CMK (cell line): ENCODE results near the gene TELO2.
A peak's percentile ranks its signal among the peaks of the same experiment; 100 is the strongest.
"Not testable (repeated sequence)": the region's sequence is repeated elsewhere in the genome, so short reads cannot be mapped to it uniquely, and the experiment has no call there.

Experiments used
- DNase-seq: peaks from one replicate; pipeline ENCODE4 v3.0.0-alpha.2; 2010; ENCODE audit warnings: low read depth

The TELO2 gene

DNA sequence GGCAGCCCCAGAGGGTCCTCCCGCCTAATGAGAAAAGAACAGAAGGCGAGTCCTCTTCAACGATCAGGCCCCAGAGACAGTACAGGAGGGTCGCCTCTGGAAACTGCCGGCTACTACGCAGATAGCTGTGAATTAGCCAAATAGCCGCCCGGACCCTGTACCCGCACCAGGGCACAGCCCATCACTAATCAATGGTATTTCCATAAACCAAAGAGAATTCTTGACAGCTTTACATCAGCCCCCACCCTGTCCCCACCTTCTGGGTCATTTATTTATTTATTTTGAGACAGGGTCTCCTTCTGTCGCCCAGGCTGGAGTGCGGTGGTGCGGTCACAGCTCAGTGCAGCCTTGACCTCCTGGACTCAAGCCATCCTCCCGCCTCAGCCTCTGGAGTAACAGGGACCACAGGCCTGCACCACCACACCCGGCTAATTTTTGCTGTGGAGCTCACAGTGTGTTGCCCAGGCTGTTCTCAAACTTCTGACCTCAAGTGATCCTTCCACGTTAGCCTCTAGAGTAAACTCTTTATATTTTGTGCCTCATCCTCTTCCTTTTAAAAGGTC lies 17.5 kb upstream of the TELO2 start:
- DNase-seq = no peak

DNA sequence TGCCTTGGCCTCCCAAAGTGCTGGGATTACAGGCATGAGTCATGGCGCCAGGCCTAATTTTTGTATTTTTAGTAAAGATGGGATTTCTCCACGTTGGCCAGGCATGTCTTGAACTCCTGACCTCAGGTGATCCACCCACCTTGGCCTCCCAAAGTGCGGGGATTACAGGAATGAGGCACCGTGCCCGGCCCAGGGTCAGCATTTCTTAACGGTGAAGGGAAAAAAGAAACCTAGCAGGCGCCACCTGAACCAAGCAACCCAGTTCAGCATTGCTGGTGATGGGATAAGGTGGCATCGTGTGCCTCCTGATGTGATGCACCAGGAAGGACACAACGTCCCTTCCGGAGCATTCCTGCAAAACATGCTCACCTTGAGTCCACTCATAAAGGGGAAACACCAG lies 16.1 kb upstream of the TELO2 start:
- no peak for DNase-seq

DNA sequence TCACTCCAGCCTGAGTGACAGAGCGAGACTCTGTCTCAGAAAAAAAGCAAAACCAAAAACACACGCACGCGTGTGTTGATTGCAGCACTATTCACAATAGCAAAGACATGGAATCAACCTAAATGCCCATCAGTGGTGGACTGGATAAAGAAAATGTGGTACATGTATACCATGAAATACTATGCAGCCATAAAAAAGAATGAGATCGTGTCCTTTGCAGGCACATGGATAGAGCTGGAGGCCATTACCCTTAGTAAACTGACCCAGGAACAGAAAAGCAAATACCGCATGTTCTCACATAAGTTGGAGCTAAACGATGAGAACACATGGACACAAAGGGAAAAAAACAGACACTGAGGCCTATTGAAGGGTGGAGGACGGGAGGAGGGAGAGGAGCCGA lies 14.2 kb upstream of the TELO2 start:
- not testable (repeated sequence) for DNase-seq

DNA sequence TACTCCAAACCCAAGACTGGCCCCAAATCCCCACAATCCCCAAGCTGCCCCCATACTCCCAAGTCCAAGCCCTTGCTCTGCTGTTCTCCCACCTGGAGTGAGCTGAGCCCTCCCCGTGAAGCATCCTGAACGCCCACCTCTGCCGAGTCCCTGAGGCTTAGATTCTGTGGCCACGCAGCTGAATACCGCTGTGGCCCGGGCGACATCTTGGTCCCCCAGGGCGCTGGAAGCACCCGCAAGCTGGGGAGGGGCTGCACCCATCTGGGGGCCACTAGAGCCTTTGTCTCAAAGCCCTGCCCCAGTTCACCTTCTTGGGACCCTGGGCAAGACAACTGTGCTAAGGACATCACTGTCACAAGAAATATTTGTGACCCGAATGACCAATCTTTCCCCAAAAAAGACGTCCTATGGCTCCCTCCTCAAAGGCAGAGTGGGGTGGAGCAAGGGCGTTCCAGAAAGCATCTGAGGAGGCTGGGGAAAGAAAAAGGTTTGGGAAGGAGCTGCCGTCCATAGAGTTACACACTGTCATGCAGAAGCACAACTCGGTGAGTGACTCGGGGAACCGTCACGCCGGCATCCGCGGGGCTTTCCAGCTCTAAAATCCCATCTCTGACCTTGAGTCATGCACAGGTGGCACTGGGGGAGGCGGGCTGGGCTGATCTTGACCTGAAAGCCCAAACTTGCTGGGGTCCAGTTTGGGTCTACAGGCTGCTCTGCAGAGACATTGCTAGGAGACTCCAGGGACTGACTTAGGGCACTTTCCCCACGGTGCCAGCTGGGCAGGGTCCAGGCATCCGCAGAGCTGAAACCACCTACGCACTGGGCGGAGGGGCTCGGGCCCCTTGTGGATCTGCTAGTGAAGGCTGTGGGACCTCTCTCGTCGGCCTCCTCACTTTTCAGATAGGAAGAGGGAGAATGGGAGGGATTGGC lies 11.0 kb upstream of the TELO2 start:
- no peak for DNase-seq

DNA sequence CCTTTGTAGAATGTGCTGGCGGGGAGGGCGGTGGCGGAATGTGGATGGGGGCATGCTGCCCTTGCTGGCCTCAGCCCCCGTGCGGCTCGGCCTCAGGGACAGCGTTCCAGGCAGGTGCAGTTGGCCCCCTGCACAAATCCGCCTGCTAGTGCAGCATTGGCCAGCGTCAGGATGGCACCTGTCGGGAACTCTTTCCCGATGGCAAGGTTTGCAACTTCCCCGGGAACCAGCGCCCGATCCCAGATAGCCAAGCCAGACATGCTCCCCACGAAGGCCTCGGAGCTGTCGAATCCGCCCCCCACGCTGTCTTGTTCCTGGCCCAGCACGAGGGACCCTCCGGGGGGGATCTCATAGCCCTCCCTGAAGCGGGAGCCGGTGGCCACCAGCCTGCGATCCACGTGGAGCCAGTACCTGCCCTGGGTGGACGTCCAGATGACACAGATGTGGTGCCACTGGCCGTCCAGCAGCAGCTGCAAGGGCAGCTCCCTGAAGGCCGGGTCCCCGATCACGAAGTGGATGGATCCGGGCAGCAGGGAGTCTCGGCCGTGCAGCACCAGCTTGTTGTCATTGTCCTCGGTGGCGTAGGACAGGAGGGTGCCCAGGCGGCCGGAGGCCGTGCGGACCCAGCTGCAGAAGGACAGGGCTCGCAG lies 7.2 kb upstream of the TELO2 start:
- no peak for DNase-seq

DNA sequence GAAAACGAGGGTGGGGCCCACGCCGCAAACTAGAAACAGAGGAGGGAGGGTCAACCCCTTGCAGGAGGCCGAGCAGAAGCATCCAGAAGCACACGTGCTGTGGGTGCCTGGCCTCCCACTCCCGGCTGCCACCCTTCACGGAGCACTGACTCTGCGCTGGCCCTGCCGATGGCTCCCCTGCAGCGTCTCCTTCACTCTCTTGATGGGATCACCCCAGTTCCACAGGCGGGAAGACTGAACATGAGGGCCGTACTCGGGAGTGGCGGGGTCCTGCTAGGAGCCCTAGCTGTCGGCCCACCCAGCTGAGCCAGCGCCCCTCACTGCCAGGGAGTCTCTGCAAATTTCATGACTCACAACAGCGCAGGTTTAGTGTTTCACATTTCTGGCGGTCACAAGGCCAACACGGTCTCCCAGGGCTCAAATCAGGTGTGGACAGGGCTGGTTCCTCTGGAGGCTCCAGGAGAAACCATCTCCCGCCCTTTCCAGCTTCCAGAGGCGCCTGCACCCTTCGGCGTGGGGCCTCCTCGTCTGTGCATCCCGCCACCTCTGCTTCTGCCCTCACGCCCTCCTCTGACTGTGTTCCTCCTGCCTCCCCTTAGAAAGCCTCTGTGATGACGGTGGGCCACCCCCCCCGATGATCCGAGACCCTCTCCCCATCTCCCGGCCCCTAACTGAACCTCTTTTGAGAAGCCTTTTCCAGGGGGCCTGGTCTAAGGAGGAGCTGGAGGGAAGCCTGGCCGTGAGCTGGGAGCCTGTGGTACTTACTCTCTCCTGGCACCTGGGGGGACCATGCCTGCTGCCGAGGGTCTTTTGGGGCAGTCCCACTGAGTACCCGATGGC lies 6.4 kb upstream of the TELO2 start:
- DNase-seq = no peak

DNA sequence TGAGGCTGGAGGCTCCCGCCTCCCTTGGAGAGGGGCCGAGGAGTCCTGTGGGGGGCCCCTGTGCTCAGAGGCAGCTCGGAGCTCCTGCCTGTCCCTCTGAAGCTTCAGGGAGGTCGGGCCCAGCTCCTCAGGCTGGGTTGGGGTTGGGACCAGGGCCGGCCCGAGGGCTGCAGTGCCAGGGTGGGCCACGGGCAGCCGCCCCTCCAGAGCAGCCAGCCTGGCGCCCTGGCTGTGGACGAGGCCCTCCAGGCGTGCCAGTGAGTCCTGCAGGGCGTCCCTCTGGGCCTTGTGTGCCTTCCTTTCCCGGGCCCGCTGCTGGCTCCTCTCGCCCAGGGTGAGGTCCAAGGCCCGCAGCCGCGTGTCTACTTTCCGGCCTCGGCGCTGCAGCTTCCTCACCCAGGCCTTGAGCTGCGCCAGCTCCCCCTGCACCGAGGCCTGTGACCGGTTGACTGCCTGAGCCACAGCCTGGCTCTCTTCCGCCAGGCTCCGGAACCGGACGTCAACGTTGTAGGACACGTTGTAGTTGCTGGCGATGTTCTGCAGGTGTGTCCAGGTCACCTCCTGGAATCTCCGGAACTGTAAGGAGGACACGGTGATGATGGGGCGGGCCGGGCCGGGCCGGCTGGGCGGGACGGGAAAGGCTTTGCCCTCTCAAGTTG lies 5.6 kb upstream of the TELO2 start:
- DNase-seq = no peak

DNA sequence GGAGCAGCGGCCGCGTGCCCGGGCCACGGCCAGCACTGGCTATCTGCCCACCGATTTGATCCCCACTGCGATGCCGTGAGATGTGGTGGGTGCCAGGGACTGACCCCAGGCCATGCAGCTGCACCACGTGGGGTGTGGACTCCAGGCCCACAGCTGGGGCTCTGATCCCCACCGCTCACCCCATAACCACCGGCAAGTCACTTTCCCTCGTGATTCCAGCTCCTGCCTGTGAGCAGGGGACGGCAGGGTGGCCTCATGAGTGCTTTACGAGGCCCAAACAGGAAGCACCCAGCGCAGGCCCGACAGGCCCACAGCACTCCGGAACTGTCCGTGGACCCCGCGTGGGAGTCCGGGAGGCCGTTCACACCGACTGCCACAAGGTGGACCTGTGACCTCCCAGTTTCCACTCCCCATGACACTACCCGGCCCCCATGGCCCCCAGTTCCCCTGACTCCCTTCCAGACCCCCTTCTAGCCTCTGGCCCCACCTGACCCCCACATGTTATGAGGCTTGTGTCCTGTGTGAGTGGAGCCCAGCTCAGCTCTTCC lies 5.0 kb upstream of the TELO2 start:
- no peak for DNase-seq

DNA sequence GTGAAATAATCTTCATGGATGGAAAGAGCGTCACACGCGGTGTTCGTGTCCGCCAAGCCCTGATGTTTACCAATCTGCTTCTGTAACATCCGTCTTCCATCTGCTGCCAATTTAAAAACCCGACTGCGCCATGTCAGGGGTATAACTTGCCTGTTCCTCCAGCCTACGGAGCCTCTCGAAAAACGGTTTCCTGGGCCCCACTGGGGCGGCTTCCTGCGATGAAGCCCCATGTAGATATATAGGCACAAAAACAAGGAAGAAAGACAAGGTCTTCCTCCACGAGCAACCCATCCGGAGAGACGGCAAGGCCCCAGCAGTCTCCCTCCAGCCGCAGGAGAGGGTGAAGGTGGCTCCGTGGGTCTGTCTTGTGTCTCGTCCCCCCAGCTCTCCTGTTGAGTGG lies 4.5 kb upstream of the TELO2 start, which contains the start of gene PTX4:
Gene PTX4, minus strand, starts transcription at position 326 of the 400 bp plus-strand sequence. Its CDS starts 35 bp downstream, at position 291.
- DNase-seq = no peak

DNA sequence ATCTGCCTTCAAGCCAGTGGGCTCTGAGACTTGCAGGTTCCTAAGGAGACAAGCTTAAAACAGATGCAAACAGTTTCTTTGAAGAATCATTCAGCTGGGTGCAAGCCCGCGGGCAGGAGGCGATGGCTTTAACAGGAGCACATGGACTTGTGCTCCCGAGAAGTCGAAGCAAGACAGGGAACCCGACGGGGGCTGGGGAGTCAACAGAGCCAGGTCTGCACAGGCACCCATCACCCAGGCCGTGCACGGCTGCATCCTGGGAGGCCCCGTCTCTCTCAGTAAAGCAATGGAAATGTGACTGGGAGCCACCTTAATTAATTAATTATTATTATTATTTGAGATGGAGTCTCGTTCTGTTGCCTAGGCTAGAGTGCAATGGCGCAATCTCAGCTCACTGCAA lies 4.1 kb upstream of the TELO2 start:
- DNase-seq = no peak

DNA sequence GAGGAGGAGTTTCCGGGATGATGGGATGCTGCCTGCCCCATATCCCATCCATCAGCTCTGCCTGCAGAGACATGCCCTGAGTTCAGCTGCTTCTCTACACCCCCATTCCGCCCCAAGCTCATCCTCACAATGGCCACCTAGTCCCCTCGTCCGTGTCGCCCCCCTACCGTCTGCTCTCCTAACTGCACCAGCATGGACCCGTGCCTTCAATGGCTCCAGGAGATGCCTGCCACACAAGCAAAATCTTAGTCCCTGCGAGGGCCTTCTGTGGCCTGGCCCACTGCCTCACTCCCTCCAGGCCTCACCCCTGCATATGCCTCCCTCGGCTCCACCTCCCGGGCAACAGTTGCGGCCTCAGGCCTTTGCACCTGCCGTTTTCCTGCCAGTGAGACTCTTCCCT lies 1.8 kb upstream of the TELO2 start:
- no peak for DNase-seq

DNA sequence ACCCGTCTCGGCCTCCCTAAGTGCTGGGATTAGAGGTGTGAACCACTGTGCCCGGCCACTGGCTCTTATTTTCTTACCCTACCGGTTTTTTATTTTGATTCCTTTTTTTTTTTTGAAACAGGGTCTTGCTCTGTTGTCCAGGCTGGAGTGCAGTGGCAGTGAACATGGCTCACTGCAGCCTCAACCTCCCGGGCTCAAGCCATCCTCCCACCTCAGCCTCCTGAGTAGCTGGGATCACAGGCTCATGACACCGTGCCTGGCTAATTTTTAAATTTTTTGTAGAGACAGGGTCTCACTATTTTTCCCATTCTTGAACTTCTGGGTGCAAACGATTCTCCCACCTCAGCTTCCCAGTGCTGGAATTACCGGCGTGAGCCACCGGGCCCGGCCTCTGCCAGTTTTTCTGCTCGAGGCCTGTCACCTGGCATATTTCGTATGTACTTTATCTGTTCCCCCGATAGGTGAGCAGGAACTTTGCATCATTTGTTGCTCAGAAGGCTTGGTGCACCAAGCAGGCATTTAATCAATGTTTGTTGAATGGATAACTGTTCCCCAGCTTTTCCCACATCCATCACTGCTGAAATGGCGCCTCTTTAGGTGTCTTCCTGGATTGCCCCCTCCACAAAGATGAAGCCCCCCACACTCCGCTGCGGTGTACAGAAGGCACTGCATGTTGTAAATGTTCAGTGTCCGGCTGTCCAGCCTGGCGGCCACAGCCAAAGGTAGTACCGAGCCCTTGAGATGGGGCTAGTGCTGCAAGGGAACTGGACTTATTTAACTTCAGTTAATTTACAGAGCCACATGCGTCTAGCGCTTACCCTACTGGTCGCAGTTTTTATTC lies 858 bp upstream of the TELO2 start:
- DNase-seq = no peak

DNA sequence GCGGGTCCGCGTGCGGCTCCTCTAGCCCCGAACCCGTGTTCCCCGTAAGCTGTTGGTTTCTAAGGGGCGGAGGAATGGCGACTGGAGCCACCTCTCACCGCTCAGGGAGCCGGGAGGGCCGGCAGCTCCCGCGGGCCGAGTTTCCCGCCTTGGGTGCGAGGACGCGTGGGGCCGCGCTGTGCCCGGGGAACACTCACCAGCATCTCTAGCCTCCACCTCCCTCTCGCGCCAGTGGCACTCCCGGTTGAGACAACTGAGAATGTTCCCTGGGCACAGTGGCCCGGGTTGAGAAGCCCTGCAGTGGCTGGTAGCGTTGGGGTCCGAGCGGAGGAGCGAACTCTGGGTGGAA lies 560 bp downstream of the TELO2 start:
- DNase-seq = no peak

DNA sequence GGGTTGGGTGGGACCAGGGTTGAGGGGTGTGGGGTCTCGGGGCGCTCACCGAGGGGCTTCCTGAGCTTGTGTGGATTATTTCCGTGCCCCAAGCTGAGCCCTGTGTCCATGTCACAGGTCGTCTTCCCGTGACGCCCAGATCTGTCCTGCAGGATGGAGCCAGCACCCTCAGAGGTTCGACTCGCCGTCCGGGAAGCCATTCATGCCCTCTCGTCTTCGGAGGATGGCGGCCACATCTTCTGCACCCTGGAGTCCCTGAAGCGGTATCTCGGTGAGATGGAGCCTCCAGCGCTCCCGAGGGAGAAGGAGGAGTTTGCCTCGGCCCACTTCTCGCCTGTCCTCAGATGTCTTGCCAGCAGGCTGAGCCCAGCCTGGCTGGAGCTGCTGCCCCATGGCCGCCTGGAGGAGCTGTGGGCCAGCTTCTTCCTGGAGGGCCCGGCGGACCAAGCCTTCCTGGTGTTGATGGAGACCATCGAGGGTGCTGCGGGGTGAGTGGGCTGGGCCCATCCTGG lies 1.0 kb downstream of the TELO2 start:
- no peak for DNase-seq

DNA sequence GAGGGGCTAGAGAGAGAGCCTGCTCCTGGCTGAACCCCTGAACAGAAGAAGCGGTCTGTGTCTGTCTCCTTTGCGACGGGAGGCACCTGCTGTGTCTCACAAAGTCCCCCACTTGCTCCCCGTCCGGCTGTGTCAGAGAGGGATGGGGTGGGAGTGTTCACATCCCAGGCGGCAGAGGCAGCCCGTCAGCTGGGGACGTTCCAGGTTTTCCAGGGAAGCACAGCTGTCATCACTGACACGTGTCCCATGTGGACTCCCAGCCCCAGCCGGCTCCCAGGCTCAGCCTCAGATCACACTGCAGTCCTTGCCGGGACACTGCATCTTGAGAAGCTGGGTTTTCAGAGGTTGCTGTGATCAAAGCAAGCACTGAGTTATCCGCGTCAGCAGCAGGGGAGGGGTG lies 1.6 kb downstream of the TELO2 start:
- no peak for DNase-seq

DNA sequence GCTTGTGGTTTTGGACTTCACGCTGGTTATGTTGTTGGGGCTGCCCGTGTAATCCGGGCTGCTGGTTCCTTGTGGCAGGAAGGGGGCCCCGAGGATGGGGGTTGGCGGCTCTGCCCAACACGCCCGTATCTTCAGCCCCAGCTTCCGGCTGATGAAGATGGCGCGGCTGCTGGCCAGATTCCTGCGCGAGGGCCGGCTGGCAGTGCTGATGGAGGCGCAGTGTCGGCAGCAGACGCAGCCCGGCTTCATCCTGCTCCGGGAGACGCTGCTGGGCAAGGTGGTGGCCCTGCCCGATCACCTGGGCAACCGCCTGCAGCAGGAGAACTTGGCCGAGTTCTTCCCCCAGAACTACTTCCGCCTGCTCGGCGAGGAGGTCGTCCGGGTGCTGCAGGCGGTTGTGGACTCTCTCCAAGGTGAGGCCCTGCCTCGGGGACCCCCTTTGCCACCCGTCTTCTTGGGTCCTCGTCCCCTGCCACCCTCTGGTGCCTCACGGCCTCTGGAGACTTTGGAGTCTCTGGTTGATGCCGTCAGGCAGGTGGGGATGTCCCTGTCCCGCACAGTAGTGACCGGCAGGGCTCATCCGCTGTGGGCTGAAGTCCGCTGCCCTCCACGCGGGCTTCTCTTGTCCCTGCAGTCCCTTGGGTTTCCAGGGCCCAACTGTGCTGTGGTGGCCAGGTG lies 2.2 kb downstream of the TELO2 start:
- DNase-seq = peak; percentile 80

DNA sequence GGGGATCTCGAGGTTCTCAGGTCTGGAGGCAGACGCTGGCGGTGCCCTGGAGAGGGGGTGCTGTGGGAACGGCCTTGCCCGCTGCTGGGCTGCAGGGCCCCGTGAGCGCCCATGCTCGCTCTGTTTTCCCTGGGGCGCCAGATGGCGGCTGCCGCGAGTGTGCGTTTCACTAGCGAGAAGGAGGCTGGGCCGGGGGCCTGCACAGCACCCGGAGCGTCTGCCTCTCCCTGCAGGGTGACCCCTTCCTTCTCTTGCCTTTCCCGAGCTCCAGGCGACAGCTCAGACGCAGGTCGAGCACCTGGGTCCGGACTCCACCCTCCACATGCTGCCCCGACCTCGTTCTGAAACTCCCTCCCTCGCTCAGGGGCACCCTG lies 2.7 kb downstream of the TELO2 start:
- DNase-seq = no peak

DNA sequence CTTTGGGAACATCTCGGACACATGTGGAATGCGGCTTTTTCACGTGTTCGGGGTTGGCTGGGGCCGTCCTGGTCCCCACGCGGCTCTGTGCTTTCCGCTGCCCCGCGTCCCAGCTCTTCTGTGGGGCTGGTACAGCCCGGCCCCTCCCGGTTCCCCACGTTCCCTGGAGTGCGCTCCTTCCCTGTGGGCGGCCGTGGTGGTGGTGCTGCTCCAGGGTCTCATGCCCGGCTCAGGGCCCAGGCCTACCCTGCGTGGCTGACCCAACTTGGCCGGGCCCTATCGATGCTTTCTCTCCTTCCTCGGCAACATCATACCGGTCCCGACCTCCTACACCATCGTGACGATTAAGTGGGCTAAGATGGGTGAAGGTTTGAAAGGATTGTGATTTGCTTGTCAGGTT lies 3.3 kb downstream of the TELO2 start:
- no peak for DNase-seq

DNA sequence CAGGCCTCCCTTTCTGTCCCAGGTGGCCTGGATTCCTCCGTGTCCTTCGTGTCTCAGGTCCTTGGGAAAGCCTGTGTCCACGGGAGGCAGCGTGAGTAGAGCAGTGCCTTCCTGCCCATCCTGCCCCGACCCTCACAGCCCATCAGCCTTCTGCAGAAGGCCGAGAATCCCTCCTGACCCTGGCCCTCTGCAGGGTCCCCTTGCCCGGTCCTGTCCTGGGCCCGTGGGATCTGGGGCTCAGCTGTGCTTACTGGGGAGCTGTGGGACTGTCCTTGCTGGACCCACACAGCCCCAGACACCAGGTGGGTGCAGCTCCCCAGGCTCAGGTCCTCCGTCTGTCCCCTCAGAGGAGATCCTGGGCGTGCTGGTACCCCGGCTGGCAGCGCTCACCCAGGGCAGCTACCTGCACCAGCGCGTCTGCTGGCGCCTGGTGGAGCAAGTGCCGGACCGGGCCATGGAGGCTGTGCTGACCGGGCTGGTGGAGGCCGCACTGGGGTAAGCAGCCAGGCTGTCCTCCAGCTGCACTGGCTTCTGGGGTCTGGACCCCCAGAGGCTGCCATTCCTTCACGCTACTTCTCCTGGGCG lies 3.9 kb downstream of the TELO2 start:
- no peak for DNase-seq
